ENCODE data around the gene MOK.

Gene MOK

GRCh38 chr14:102351023-102351422, 46.1 kb upstream of the MOK start:
- Histone ChIP-seq H2BK120ac (ENCODE audit: low read depth, low read length) (no peak overlapping the region), H2BK12ac (ENCODE audit: low read length in 2 of 2) (no peak overlapping the region), H3K27ac (ENCODE audit: low read length, poor library complexity, severe bottlenecking) (no peak overlapping the region), H3K9me3 (ENCODE audit: control insufficient read depth, low read length) (no peaks in the 10 kb centered on the region), H3K18ac (ENCODE audit: low read depth in 1 of 2, low read length in 2 of 2) (no peak overlapping the region), H3K79me1 (replicated peaks; ENCODE audit: low read length, poor library complexity, severe bottlenecking) (peaks cover 10% of the 10 kb centered on the region), H2BK15ac (ENCODE audit: low read depth, poor library complexity, severe bottlenecking) (no peak overlapping the region), H3K4me3 (ENCODE audit: insufficient read depth in 1 of 2, low read depth in 1 of 2, low read length in 2 of 2) (no peak overlapping the region), H4K91ac (ENCODE audit: low read length) (no peak overlapping the region), H3K27me3 (ENCODE audit: control insufficient read depth in 1 of 2, insufficient read depth in 1 of 2, low read length in 2 of 2) (no peaks in the 10 kb centered on the region), H3K36me3 (ENCODE audit: control insufficient read depth in 1 of 2, insufficient read depth in 2 of 2, low read depth in 1 of 2, low read length in 2 of 2) (peaks cover 53 to 89% of the 10 kb centered on the region in 2 experiments), H3K14ac (ENCODE audit: low read length in 2 of 2) (no peak overlapping the region), H4K8ac (ENCODE audit: low read length) (no peak overlapping the region), H3K4ac (ENCODE audit: low read depth in 1 of 2, low read length in 2 of 2) (no peak overlapping the region), H3K4me2 (ENCODE audit: low read length, poor library complexity, severe bottlenecking) (no peak overlapping the region), H2BK5ac (ENCODE audit: low read depth, low read length, poor library complexity, severe bottlenecking) (no peak overlapping the region), H2AK5ac (ENCODE audit: low read length, severe bottlenecking) (no peak overlapping the region), H3K23ac (ENCODE audit: low read length in 2 of 2) (no peak overlapping the region), H3K4me1 (ENCODE audit: control insufficient read depth, insufficient read depth, low read depth, low read length) (no peaks in the 10 kb centered on the region), H3K9ac (ENCODE audit: low read length) (no peak overlapping the region), H2AFZ (ENCODE audit: low read depth, low read length) (no peak overlapping the region)
- WGBS: 96% methylated on average over 10 of the region's 10 CpGs
- no peak for DNase-seq

DNA sequence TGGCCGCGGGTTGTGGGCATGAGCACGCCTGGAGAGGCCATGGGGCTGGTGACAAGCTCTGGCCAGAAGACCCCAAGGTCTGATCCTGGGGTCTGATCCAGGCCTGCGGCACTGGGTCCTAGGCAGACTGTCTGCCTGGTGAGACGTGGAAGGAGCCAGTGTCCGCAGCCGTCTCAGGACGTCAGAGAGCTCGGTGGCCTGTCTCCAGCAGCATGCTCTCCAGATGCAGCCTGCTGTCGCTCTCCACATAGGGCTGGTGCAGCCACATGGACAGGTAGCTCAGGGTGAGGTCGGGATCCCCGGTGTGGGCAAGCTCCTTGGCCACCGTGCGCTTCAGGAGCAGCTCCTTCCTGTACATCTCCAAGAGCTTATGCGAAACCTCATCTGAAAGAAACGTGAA, 43.4 kb upstream of the MOK start:
- H3K4me2 ChIP-seq (ENCODE audit: low read length, poor library complexity, severe bottlenecking): no peak overlapping the region
- 90% methylated on average over 16 of the region's 16 CpGs for WGBS

DNA sequence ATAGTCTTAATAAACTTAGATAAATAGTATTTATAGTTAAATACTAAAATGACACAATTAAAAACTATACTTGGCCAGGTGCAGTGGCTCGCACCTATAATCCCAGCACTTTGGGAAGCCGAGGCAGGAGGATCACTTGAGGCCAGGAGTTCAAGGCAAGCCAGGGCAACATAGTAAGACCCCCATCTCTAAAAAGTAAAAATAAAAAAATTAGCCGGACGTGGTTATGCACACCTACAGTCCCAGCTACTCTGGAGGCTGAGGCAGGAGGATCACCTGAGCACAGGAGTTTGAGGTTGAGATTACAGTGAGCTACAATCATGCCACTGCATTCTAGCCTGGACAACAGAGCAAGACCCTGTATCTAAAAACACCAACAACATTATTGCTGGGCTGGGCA, 41.7 kb upstream of the MOK start:
- H3K79me1 ChIP-seq (replicated peaks; ENCODE audit: low read length, poor library complexity, severe bottlenecking): peaks cover 2% of the 10 kb centered on the region
- H4K91ac ChIP-seq (ENCODE audit: low read length): no peak overlapping the region
- H3K18ac ChIP-seq (ENCODE audit: low read depth in 1 of 2, low read length in 2 of 2): no peak overlapping the region
- H3K4me3 ChIP-seq (ENCODE audit: insufficient read depth in 1 of 2, low read depth in 1 of 2, low read length in 2 of 2): no peak overlapping the region
- H3K27ac ChIP-seq (ENCODE audit: low read length, poor library complexity, severe bottlenecking): no peak overlapping the region
- no peaks in the 10 kb centered on the region for H3K27me3 ChIP-seq (ENCODE audit: control insufficient read depth in 1 of 2, insufficient read depth in 1 of 2, low read length in 2 of 2)
- H3K9ac ChIP-seq (ENCODE audit: low read length): no peak overlapping the region
- no peaks in the 10 kb centered on the region for H3K9me3 ChIP-seq (ENCODE audit: control insufficient read depth, low read length)
- no peak overlapping the region for H2BK120ac ChIP-seq (ENCODE audit: low read depth, low read length)
- H3K4me1 ChIP-seq (ENCODE audit: control insufficient read depth, insufficient read depth, low read depth, low read length): no peaks in the 10 kb centered on the region
- no peak for DNase-seq
- no peak overlapping the region for H3K23ac ChIP-seq (ENCODE audit: low read length in 2 of 2)
- no peak overlapping the region for H2AFZ ChIP-seq (ENCODE audit: low read depth, low read length)
- H3K36me3 ChIP-seq (ENCODE audit: control insufficient read depth in 1 of 2, insufficient read depth in 2 of 2, low read depth in 1 of 2, low read length in 2 of 2): peaks cover 62 to 89% of the 10 kb centered on the region in 2 experiments
- 100% methylated on average over 4 of the region's 4 CpGs for WGBS
- H2BK5ac ChIP-seq (ENCODE audit: low read depth, low read length, poor library complexity, severe bottlenecking): no peak overlapping the region
- H3K4ac ChIP-seq (ENCODE audit: low read depth in 1 of 2, low read length in 2 of 2): no peak overlapping the region
- no peak overlapping the region for H2BK15ac ChIP-seq (ENCODE audit: low read depth, poor library complexity, severe bottlenecking)
- H3K14ac ChIP-seq (ENCODE audit: low read length in 2 of 2): no peak overlapping the region
- H4K8ac ChIP-seq (ENCODE audit: low read length): no peak overlapping the region
- H2BK12ac ChIP-seq (ENCODE audit: low read length in 2 of 2): no peak overlapping the region
- H2AK5ac ChIP-seq (ENCODE audit: low read length, severe bottlenecking): no peak overlapping the region
- H3K4me2 ChIP-seq (ENCODE audit: low read length, poor library complexity, severe bottlenecking): no peak overlapping the region

More for the DNA sequence above, 43.4 kb upstream of the MOK start:
- H3K36me3 ChIP-seq (ENCODE audit: control insufficient read depth in 1 of 2, insufficient read depth in 2 of 2, low read depth in 1 of 2, low read length in 2 of 2): peaks cover 57 to 88% of the 10 kb centered on the region in 2 experiments
- no peaks in the 10 kb centered on the region for H3K27me3 ChIP-seq (ENCODE audit: control insufficient read depth in 1 of 2, insufficient read depth in 1 of 2, low read length in 2 of 2)
- no peak overlapping the region for H2BK12ac ChIP-seq (ENCODE audit: low read length in 2 of 2)
- no peak overlapping the region for H4K8ac ChIP-seq (ENCODE audit: low read length)
- no peak overlapping the region for H3K14ac ChIP-seq (ENCODE audit: low read length in 2 of 2)
- H3K79me1 ChIP-seq (replicated peaks; ENCODE audit: low read length, poor library complexity, severe bottlenecking): peaks cover 4% of the 10 kb centered on the region
- no peak overlapping the region for H3K27ac ChIP-seq (ENCODE audit: low read length, poor library complexity, severe bottlenecking)
- no peak overlapping the region for H2BK5ac ChIP-seq (ENCODE audit: low read depth, low read length, poor library complexity, severe bottlenecking)
- no peak overlapping the region for H2AK5ac ChIP-seq (ENCODE audit: low read length, severe bottlenecking)
- H3K9ac ChIP-seq (ENCODE audit: low read length): no peak overlapping the region
- DNase-seq: no peak
- no peak overlapping the region for H3K23ac ChIP-seq (ENCODE audit: low read length in 2 of 2)
- H2BK120ac ChIP-seq (ENCODE audit: low read depth, low read length): no peak overlapping the region
- H3K9me3 ChIP-seq (ENCODE audit: control insufficient read depth, low read length): no peaks in the 10 kb centered on the region
- H4K91ac ChIP-seq (ENCODE audit: low read length): no peak overlapping the region
- no peak overlapping the region for H3K4me3 ChIP-seq (ENCODE audit: insufficient read depth in 1 of 2, low read depth in 1 of 2, low read length in 2 of 2)
- no peak overlapping the region for H2AFZ ChIP-seq (ENCODE audit: low read depth, low read length)
- no peak overlapping the region for H3K4ac ChIP-seq (ENCODE audit: low read depth in 1 of 2, low read length in 2 of 2)
- H3K18ac ChIP-seq (ENCODE audit: low read depth in 1 of 2, low read length in 2 of 2): no peak overlapping the region
- H3K4me1 ChIP-seq (ENCODE audit: control insufficient read depth, insufficient read depth, low read depth, low read length): no peaks in the 10 kb centered on the region
- H2BK15ac ChIP-seq (ENCODE audit: low read depth, poor library complexity, severe bottlenecking): no peak overlapping the region

GRCh38 chr14:102345232-102345631, 40.3 kb upstream of the MOK start:
- H4K91ac ChIP-seq (ENCODE audit: low read length): no peak overlapping the region
- no peak overlapping the region for H3K14ac ChIP-seq (ENCODE audit: low read length in 2 of 2)
- H3K23ac ChIP-seq (ENCODE audit: low read length in 2 of 2): no peak overlapping the region
- H2AFZ ChIP-seq (ENCODE audit: low read depth, low read length): no peak overlapping the region
- H3K79me1 ChIP-seq (replicated peaks; ENCODE audit: low read length, poor library complexity, severe bottlenecking): peaks cover 3% of the 10 kb centered on the region
- no peaks in the 10 kb centered on the region for H3K27me3 ChIP-seq (ENCODE audit: control insufficient read depth in 1 of 2, insufficient read depth in 1 of 2, low read length in 2 of 2)
- no peak for DNase-seq
- H3K4me2 ChIP-seq (ENCODE audit: low read length, poor library complexity, severe bottlenecking): no peak overlapping the region
- no peak overlapping the region for H4K8ac ChIP-seq (ENCODE audit: low read length)
- no peak overlapping the region for H3K27ac ChIP-seq (ENCODE audit: low read length, poor library complexity, severe bottlenecking)
- H3K9ac ChIP-seq (ENCODE audit: low read length): no peak overlapping the region
- no peak overlapping the region for H2BK5ac ChIP-seq (ENCODE audit: low read depth, low read length, poor library complexity, severe bottlenecking)
- no peak overlapping the region for H2AK5ac ChIP-seq (ENCODE audit: low read length, severe bottlenecking)
- H3K9me3 ChIP-seq (ENCODE audit: control insufficient read depth, low read length): no peaks in the 10 kb centered on the region
- H3K4me1 ChIP-seq (ENCODE audit: control insufficient read depth, insufficient read depth, low read depth, low read length): no peaks in the 10 kb centered on the region
- no peak overlapping the region for H2BK120ac ChIP-seq (ENCODE audit: low read depth, low read length)
- H3K4ac ChIP-seq (ENCODE audit: low read depth in 1 of 2, low read length in 2 of 2): no peak overlapping the region
- no peak overlapping the region for H2BK12ac ChIP-seq (ENCODE audit: low read length in 2 of 2)
- no peak overlapping the region for H3K4me3 ChIP-seq (ENCODE audit: insufficient read depth in 1 of 2, low read depth in 1 of 2, low read length in 2 of 2)
- 92% methylated on average over 3 of the region's 3 CpGs for WGBS
- H3K18ac ChIP-seq (ENCODE audit: low read depth in 1 of 2, low read length in 2 of 2): no peak overlapping the region
- H2BK15ac ChIP-seq (ENCODE audit: low read depth, poor library complexity, severe bottlenecking): no peak overlapping the region
- peaks cover 67 to 88% of the 10 kb centered on the region in 2 experiments for H3K36me3 ChIP-seq (ENCODE audit: control insufficient read depth in 1 of 2, insufficient read depth in 2 of 2, low read depth in 1 of 2, low read length in 2 of 2)
